ENCODE data around the gene MELK.
"Not testable (repeated sequence)": the region's sequence is repeated elsewhere in the genome, so short reads cannot be mapped to it uniquely, and the experiment has no call there.

MELK gene

DNA sequence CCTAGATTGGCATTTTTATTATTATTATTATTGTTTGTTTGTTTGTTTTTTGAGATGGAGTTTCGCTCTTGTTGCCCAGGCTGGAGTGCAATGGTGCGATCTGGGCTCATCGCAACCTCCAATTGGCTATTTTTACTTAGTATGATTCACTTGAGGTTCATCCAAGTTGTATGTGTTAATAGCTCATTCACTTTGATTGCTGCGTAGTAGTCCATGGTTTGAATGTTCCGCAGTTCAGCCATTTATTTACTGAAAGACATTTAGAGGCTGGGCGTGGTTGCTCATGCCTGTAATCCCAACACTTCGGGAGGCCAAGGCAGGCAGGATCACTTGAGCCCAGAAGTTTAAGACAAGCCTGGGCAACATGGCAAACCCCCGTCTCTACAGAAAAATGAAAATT is 22.6 kb upstream of the MELK start:
- no peak overlapping the region for H3K9ac ChIP-seq (ENCODE audit: low read length)
- no peaks in the 10 kb centered on the region for H3F3A ChIP-seq (ENCODE audit: insufficient read depth, low read length)
- no peak overlapping the region for H3K27ac ChIP-seq (ENCODE audit: low read depth, low read length, poor library complexity, severe bottlenecking)
- H3K9me3 ChIP-seq (ENCODE audit: low read length): no peaks in the 10 kb centered on the region
- H3K36me3 ChIP-seq (ENCODE audit: insufficient read depth, low read length): no peaks in the 10 kb centered on the region
- H3K4me2 ChIP-seq (ENCODE audit: low read length): no peak overlapping the region
- no peak overlapping the region for H3K4me3 ChIP-seq (ENCODE audit: low read depth, low read length, poor library complexity, severe bottlenecking)
- no peaks in the 10 kb centered on the region for H3K79me2 ChIP-seq (ENCODE audit: insufficient read depth, low read length)
- H4K20me1 ChIP-seq (ENCODE audit: insufficient read depth, low read length): no peaks in the 10 kb centered on the region
- TF ChIP-seq EZH2 (IDR thresholded peaks at IDR 0.05; ENCODE audit: borderline replicate concordance, low read length): no peak
- TF ChIP-seq, protein P1, sequence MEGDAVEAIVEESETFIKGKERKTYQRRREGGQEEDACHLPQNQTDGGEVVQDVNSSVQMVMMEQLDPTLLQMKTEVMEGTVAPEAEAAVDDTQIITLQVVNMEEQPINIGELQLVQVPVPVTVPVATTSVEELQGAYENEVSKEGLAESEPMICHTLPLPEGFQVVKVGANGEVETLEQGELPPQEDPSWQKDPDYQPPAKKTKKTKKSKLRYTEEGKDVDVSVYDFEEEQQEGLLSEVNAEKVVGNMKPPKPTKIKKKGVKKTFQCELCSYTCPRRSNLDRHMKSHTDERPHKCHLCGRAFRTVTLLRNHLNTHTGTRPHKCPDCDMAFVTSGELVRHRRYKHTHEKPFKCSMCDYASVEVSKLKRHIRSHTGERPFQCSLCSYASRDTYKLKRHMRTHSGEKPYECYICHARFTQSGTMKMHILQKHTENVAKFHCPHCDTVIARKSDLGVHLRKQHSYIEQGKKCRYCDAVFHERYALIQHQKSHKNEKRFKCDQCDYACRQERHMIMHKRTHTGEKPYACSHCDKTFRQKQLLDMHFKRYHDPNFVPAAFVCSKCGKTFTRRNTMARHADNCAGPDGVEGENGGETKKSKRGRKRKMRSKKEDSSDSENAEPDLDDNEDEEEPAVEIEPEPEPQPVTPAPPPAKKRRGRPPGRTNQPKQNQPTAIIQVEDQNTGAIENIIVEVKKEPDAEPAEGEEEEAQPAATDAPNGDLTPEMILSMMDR (IDR thresholded peaks at IDR 0.05; ENCODE audit: low read length): no peak
- no peaks in the 10 kb centered on the region for H3K4me1 ChIP-seq (ENCODE audit: insufficient read depth, low read length, severe bottlenecking)
- no peaks in the 10 kb centered on the region; the same call in 1 of the 2 replicates for H3K27me3 ChIP-seq (ENCODE audit: insufficient read depth, low read length)
- H2AFZ ChIP-seq (ENCODE audit: low read length): no peak overlapping the region
- H3K9me2 ChIP-seq (ENCODE audit: low read depth, low read length): no peaks in the 10 kb centered on the region

DNA sequence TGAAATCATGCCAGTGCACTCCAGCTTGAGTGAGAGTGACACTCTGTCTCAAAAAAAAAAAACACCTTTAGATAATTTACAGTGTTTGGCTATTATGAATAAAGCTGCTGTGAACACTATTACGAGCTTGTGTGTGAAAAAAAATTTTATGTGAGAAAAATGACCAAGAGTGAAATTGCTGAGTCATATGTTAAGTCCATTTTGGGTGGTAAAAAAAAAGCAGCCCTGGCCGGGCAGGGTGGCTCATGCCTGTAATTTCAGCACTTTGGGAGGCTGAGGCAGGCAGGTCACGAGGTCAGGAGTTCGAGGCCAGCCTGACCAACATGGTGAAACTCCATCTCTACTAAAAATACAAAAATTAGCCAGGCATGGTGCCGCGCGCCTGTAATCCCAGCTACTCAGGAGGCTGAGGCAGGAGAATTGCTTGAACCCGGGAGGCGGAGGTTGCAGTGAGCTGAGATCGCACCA is 22.0 kb upstream of the MELK start:
- not testable (repeated sequence) for H3K9ac ChIP-seq (ENCODE audit: low read length); H3K27ac ChIP-seq (ENCODE audit: low read depth, low read length, poor library complexity, severe bottlenecking); H3K9me3 ChIP-seq (ENCODE audit: low read length); H3K4me2 ChIP-seq (ENCODE audit: low read length); H2AFZ ChIP-seq (ENCODE audit: low read length); H3K79me2 ChIP-seq (ENCODE audit: insufficient read depth, low read length); H3K4me1 ChIP-seq (ENCODE audit: insufficient read depth, low read length, severe bottlenecking); H4K20me1 ChIP-seq (ENCODE audit: insufficient read depth, low read length); H3K27me3 ChIP-seq (ENCODE audit: insufficient read depth, low read length); H3K36me3 ChIP-seq (ENCODE audit: insufficient read depth, low read length); H3F3A ChIP-seq (ENCODE audit: insufficient read depth, low read length); H3K4me3 ChIP-seq (ENCODE audit: low read depth, low read length, poor library complexity, severe bottlenecking); H3K9me2 ChIP-seq (ENCODE audit: low read depth, low read length)

DNA sequence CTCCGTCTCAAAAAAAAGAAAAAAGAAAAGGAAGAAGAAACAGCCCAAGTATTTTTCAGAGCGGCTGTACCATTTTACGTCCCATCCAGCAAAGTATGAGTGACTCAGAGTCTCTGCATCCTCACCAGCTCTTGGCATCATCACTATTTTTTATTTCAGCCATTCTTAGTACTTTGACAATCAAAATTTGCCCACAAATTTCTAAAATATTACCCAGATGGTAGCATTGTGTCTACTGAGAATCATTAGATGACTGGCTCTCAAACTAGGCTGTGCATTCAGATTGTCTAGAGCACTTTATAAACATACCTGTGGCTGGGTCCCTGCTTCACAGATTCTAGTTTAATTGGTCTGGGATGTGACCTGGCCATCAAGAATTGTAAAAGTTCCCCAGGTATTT is 21.6 kb upstream of the MELK start:
- Histone ChIP-seq H3K36me3 (ENCODE audit: insufficient read depth, low read length) (no peaks in the 10 kb centered on the region), H3K9ac (ENCODE audit: low read length) (no peak overlapping the region), H3K9me2 (ENCODE audit: low read depth, low read length) (no peaks in the 10 kb centered on the region), H3K9me3 (ENCODE audit: low read length) (no peaks in the 10 kb centered on the region), H3K4me3 (ENCODE audit: low read depth, low read length, poor library complexity, severe bottlenecking) (no peak overlapping the region), H3K27me3 (ENCODE audit: insufficient read depth, low read length) (no peaks in the 10 kb centered on the region; the same call in 1 of the 2 replicates), H4K20me1 (ENCODE audit: insufficient read depth, low read length) (no peaks in the 10 kb centered on the region), H3K4me1 (ENCODE audit: insufficient read depth, low read length, severe bottlenecking) (no peaks in the 10 kb centered on the region), H3K79me2 (ENCODE audit: insufficient read depth, low read length) (no peaks in the 10 kb centered on the region), H3K27ac (ENCODE audit: low read depth, low read length, poor library complexity, severe bottlenecking) (no peak overlapping the region), H3F3A (ENCODE audit: insufficient read depth, low read length) (no peaks in the 10 kb centered on the region), H3K4me2 (ENCODE audit: low read length) (no peak overlapping the region), H2AFZ (ENCODE audit: low read length) (no peak overlapping the region)
- TF ChIP-seq, protein P1 (IDR thresholded peaks at IDR 0.05; ENCODE audit: low read length): no peak
- TF ChIP-seq EZH2 (IDR thresholded peaks at IDR 0.05; ENCODE audit: borderline replicate concordance, low read length): no peak

DNA sequence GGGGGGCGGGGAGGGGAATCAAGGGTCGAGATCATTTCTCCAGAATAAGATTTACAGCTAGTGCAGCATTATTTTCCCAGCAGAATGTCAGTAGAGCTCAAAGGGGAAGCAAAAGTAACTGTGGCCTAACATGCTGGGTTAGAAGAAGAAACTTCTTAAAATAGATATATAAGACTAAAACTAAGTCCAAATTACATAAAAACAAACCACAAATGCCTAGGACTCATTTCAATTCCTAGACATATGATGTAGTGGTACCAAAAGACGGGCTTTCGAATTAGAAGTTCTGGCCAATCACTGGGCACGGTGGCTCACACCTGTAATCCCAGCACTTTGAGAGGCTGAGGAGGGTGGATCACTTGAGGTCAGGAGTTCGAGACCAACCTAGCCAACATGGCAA is 20.8 kb upstream of the MELK start:
- no peak overlapping the region for H3K27ac ChIP-seq (ENCODE audit: low read depth, low read length, poor library complexity, severe bottlenecking)
- no peak overlapping the region for H3K4me3 ChIP-seq (ENCODE audit: low read depth, low read length, poor library complexity, severe bottlenecking)
- H3F3A ChIP-seq (ENCODE audit: insufficient read depth, low read length): no peaks in the 10 kb centered on the region
- no peaks in the 10 kb centered on the region for H3K79me2 ChIP-seq (ENCODE audit: insufficient read depth, low read length)
- H3K27me3 ChIP-seq (ENCODE audit: insufficient read depth, low read length): no peaks in the 10 kb centered on the region; the same call in 1 of the 2 replicates
- H3K9ac ChIP-seq (ENCODE audit: low read length): no peak overlapping the region
- no peaks in the 10 kb centered on the region for H3K4me1 ChIP-seq (ENCODE audit: insufficient read depth, low read length, severe bottlenecking)
- no peaks in the 10 kb centered on the region for H3K9me3 ChIP-seq (ENCODE audit: low read length)
- H3K9me2 ChIP-seq (ENCODE audit: low read depth, low read length): no peaks in the 10 kb centered on the region
- H3K36me3 ChIP-seq (ENCODE audit: insufficient read depth, low read length): no peaks in the 10 kb centered on the region
- no peaks in the 10 kb centered on the region for H4K20me1 ChIP-seq (ENCODE audit: insufficient read depth, low read length)
- no peak overlapping the region for H2AFZ ChIP-seq (ENCODE audit: low read length)
- no peak for TF ChIP-seq EZH2 (IDR thresholded peaks at IDR 0.05; ENCODE audit: borderline replicate concordance, low read length)
- TF ChIP-seq, protein P1 (IDR thresholded peaks at IDR 0.05; ENCODE audit: low read length): no peak
- H3K4me2 ChIP-seq (ENCODE audit: low read length): no peak overlapping the region

All from OCI-LY1 (cell line).